ENCODE data around the gene ITGB3BP.
A peak's percentile ranks its signal among the peaks of the same experiment; 100 is the strongest.

The ITGB3BP gene

GRCh38 chr1:63569068-63569467 is 46.0 kb upstream of the ITGB3BP start:
- Histone ChIP-seq H3K36me3 (ENCODE audit: low read length) (0 out of 2 replicates have a peak, but pooled peaks cover 3% of the 10 kb centered on the region), H3K9me2 (replicated peaks; ENCODE audit: insufficient read depth, low read length) (no peaks in the 10 kb centered on the region), H3K27me3 (ENCODE audit: low read length) (no peaks in the 10 kb centered on the region), H3K4me3 (ENCODE audit: insufficient read depth, low read length, poor library complexity, severe bottlenecking) (no peak overlapping the region), H4K20me1 (ENCODE audit: low read depth, low read length) (no peaks in the 10 kb centered on the region), H3F3A (ENCODE audit: insufficient read depth) (no peaks in the 10 kb centered on the region), H3K4me2 (ENCODE audit: low read depth, low read length, poor library complexity, severe bottlenecking) (no peak overlapping the region), H3K9ac (ENCODE audit: low read length) (no peak overlapping the region), H3K9me3 (ENCODE audit: insufficient read depth, low read length) (no peaks in the 10 kb centered on the region), H3K79me2 (ENCODE audit: insufficient read depth, low read length) (no peaks in the 10 kb centered on the region), H3K27ac (ENCODE audit: low read depth, low read length) (no peak overlapping the region), H2AFZ (ENCODE audit: low read depth, low read length, severe bottlenecking) (no peak overlapping the region)
- TF ChIP-seq EZH2phosphoT487 (conservative IDR thresholded peaks at IDR 0.05; ENCODE audit: low read length) (no peak), CTCF (IDR thresholded peaks at IDR 0.05; ENCODE audit: insufficient read depth, low read length, poor library complexity, severe bottlenecking) (no peak)

- no peaks in the 10 kb centered on the region for H3K9me2 ChIP-seq (replicated peaks; ENCODE audit: insufficient read depth, low read length)
- no peaks in the 10 kb centered on the region for H3F3A ChIP-seq (ENCODE audit: insufficient read depth)
- no peak overlapping the region for H2AFZ ChIP-seq (ENCODE audit: low read depth, low read length, severe bottlenecking)
- no peak for TF ChIP-seq EZH2phosphoT487 (conservative IDR thresholded peaks at IDR 0.05; ENCODE audit: low read length)
- TF ChIP-seq CTCF (IDR thresholded peaks at IDR 0.05; ENCODE audit: insufficient read depth, low read length, poor library complexity, severe bottlenecking) = no peak
- H3K27ac ChIP-seq (ENCODE audit: low read depth, low read length) = no peak overlapping the region
- H3K4me3 ChIP-seq (ENCODE audit: insufficient read depth, low read length, poor library complexity, severe bottlenecking) = no peak overlapping the region
- H3K9me3 ChIP-seq (ENCODE audit: insufficient read depth, low read length) = no peaks in the 10 kb centered on the region
- peak overlapping the region; percentile 13 for H3K4me2 ChIP-seq (ENCODE audit: low read depth, low read length, poor library complexity, severe bottlenecking)
- 0 out of 2 replicates have a peak, but pooled peaks cover 4% of the 10 kb centered on the region for H3K36me3 ChIP-seq (ENCODE audit: low read length)
- no peaks in the 10 kb centered on the region for H3K79me2 ChIP-seq (ENCODE audit: insufficient read depth, low read length)
- no peak overlapping the region for H3K9ac ChIP-seq (ENCODE audit: low read length)
- no peaks in the 10 kb centered on the region for H3K27me3 ChIP-seq (ENCODE audit: low read length)
- no peaks in the 10 kb centered on the region for H4K20me1 ChIP-seq (ENCODE audit: low read depth, low read length)
These were observed 40.7 kb upstream of the ITGB3BP start for GRCh38 chr1:63563745-63564144.

GRCh38 chr1:63559357-63559756 is 36.3 kb upstream of the ITGB3BP start:
- Histone ChIP-seq H3K4me2 (ENCODE audit: low read depth, low read length, poor library complexity, severe bottlenecking) (no peak overlapping the region), H3F3A (ENCODE audit: insufficient read depth) (0 out of 2 replicates have a peak, but pooled peaks cover 3% of the 10 kb centered on the region), H3K79me2 (ENCODE audit: insufficient read depth, low read length) (no peaks in the 10 kb centered on the region), H3K27me3 (ENCODE audit: low read length) (no peaks in the 10 kb centered on the region), H3K9me3 (ENCODE audit: insufficient read depth, low read length) (no peaks in the 10 kb centered on the region), H3K27ac (ENCODE audit: low read depth, low read length) (no peak overlapping the region), H3K36me3 (ENCODE audit: low read length) (0 out of 2 replicates have a peak, but pooled peaks cover 4% of the 10 kb centered on the region), H3K9ac (ENCODE audit: low read length) (no peak overlapping the region), H3K9me2 (replicated peaks; ENCODE audit: insufficient read depth, low read length) (no peaks in the 10 kb centered on the region), H4K20me1 (ENCODE audit: low read depth, low read length) (no peaks in the 10 kb centered on the region), H3K4me3 (ENCODE audit: insufficient read depth, low read length, poor library complexity, severe bottlenecking) (no peak overlapping the region), H2AFZ (ENCODE audit: low read depth, low read length, severe bottlenecking) (no peak overlapping the region)
- TF ChIP-seq EZH2phosphoT487 (conservative IDR thresholded peaks at IDR 0.05; ENCODE audit: low read length) (no peak), CTCF (IDR thresholded peaks at IDR 0.05; ENCODE audit: insufficient read depth, low read length, poor library complexity, severe bottlenecking) (no peak)
